ENCODE measurements around the gene PKP2. TPM values are rescaled to one million over a fixed set of nuclear protein-coding genes. Genes with fewer than 3 reads are reported as not detected.

Gene PKP2
- total and polyA plus RNA-seq, 9 of the 15 experiments (the other 6 are each of a cell fraction or from before 2014, with no cell fraction given): 1.6 to 4.2 (median 2.8) TPM

DNA sequence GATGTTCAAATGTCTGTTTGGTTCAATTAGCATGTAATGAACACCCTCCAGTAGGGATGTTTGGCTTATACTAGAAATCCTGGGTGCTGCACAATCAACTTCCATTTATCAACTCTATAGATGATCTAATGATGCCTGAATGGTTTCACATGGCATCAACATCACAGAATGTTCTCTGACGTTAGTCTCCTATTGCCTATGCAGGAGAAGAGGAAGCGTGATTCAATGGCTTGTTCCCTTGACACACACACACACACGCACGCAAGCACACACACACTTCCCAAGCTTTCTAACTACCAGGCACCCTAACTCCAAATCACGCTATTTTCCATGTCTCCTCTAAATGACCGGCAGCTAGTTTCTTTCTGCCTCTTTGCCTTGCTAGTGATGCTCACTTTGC is 49.3 kb downstream of the PKP2 start:
- no peak overlapping the region for H3K4me3 ChIP-seq
- intact Hi-C loops (cut with micrococcal nuclease): no loop called here
- ATAC-seq (no peak), FAIRE-seq (no peak), DNase-seq (ENCODE audit: extremely low read depth in 1 of 4, low spot score in 3 of 4) (no peak)
- H3K4me1 ChIP-seq (replicated peaks in 1 of 2; ENCODE audit: control insufficient read depth in 2 of 2, insufficient read depth in 2 of 2, low read length in 2 of 2): no peaks in the 10 kb centered on the region
- H3K27ac ChIP-seq (ENCODE audit: extremely low read depth, low read depth, low read length): no peak overlapping the region
- H2AFZ ChIP-seq (ENCODE audit: low read depth, low read length): no peak overlapping the region
- no peak overlapping the region for H3K4me2 ChIP-seq (ENCODE audit: insufficient read depth, low read length)
- no peaks in the 10 kb centered on the region for H3K9me3 ChIP-seq (replicated peaks; ENCODE audit: control insufficient read depth, insufficient read depth, low read depth, low read length)
- no peak overlapping the region for H3K9ac ChIP-seq (ENCODE audit: insufficient read depth in 1 of 2, low read depth in 2 of 2, low read length in 2 of 2)
- H3K79me2 ChIP-seq (ENCODE audit: control insufficient read depth, insufficient read depth, low read length): no peaks in the 10 kb centered on the region
- no peaks in the 10 kb centered on the region for H3K9me1 ChIP-seq (ENCODE audit: control insufficient read depth, insufficient read depth, low read length)
- no peak for TF ChIP-seq NRF1 (conservative IDR thresholded peaks at IDR 0.05 in 1 of 2, IDR thresholded peaks at IDR 0.05 in 1 of 2)
- BruUV-seq (replicated peaks): no TSS peak
- in situ Hi-C loops (cut with MboI): no loop called here
- no peaks in the 10 kb centered on the region for H3K36me3 ChIP-seq (ENCODE audit: control insufficient read depth, insufficient read depth, low read length)
- H3K27me3 ChIP-seq (ENCODE audit: control insufficient read depth in 2 of 2, insufficient read depth in 2 of 2, low read length in 2 of 2): no peaks in the 10 kb centered on the region; a peak in 1 of 5 replicates
- no peaks in the 10 kb centered on the region for H4K20me1 ChIP-seq (replicated peaks; ENCODE audit: control insufficient read depth, insufficient read depth, low read length)
- WGBS (ENCODE audit: insufficient coverage, low coverage, missing lambda C conversion rate): 21% methylated on average over 6 of the region's 6 CpGs
- ChIA-PET CTCF (ENCODE audit: low intra/inter-chr PET ratio) (no interaction called here), POLR2A (interaction anchor here (0.7 kb wide), 1 partner anchor 47 kb away, joined by 3 read pairs; no protein-coding TSS in a partner anchor)

DNA sequence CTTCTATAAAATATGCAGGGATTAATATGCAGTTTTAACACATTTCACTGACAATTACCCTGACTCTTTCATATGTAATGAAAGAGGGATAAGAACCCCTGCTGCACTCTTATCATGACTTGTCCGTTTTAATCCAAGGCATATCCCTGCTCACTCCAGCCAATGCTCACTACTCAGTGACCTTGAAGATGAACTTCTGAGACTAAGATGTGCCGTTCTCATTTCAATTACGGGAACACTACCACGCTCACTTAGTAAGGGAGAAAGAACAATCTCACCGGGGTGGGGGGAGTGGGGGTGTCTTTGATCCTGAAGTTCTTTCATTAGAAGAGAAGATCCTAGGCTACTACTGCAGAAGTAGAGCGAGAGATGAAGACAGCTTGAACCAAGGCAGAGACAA is 50.5 kb downstream of the PKP2 start:
- intact Hi-C loops (cut with micrococcal nuclease): no loop called here
- 29% methylated on average over 6 of the region's 6 CpGs for WGBS (ENCODE audit: insufficient coverage, low coverage, missing lambda C conversion rate)
- no peaks in the 10 kb centered on the region for H3K4me1 ChIP-seq (replicated peaks in 1 of 2; ENCODE audit: control insufficient read depth in 2 of 2, insufficient read depth in 2 of 2, low read length in 2 of 2)
- no peaks in the 10 kb centered on the region; a peak in 1 of 5 replicates for H3K27me3 ChIP-seq (ENCODE audit: control insufficient read depth in 2 of 2, insufficient read depth in 2 of 2, low read length in 2 of 2)
- no peak for FAIRE-seq
- H2AFZ ChIP-seq (ENCODE audit: low read depth, low read length): no peak overlapping the region
- no peaks in the 10 kb centered on the region for H3K36me3 ChIP-seq (ENCODE audit: control insufficient read depth, insufficient read depth, low read length)
- H4K20me1 ChIP-seq (replicated peaks; ENCODE audit: control insufficient read depth, insufficient read depth, low read length): no peaks in the 10 kb centered on the region
- H3K9ac ChIP-seq (ENCODE audit: insufficient read depth in 1 of 2, low read depth in 2 of 2, low read length in 2 of 2): no peak overlapping the region
- BruUV-seq (replicated peaks): no TSS peak
- ChIA-PET CTCF (ENCODE audit: low intra/inter-chr PET ratio) (no interaction called here), POLR2A (no interaction called here)
- in situ Hi-C loops (cut with MboI): no loop called here
- no peak overlapping the region for H3K4me3 ChIP-seq
- H3K4me2 ChIP-seq (ENCODE audit: insufficient read depth, low read length): no peak overlapping the region
- H3K9me1 ChIP-seq (ENCODE audit: control insufficient read depth, insufficient read depth, low read length): no peaks in the 10 kb centered on the region
- no peak for DNase-seq (ENCODE audit: extremely low read depth in 1 of 4, low spot score in 3 of 4)
- no peaks in the 10 kb centered on the region for H3K9me3 ChIP-seq (replicated peaks; ENCODE audit: control insufficient read depth, insufficient read depth, low read depth, low read length)
- ATAC-seq: no peak
- no peak overlapping the region for H3K27ac ChIP-seq (ENCODE audit: extremely low read depth, low read depth, low read length)
- no peaks in the 10 kb centered on the region for H3K79me2 ChIP-seq (ENCODE audit: control insufficient read depth, insufficient read depth, low read length)
- TF ChIP-seq FOXJ3 (CRISPR knock-in tag; IDR thresholded peaks at IDR 0.05) (no peak), NCOA1 (IDR thresholded peaks at IDR 0.05; ENCODE audit: low read depth) (no peak), ZNF79 (CRISPR knock-in tag; IDR thresholded peaks at IDR 0.05; ENCODE audit: low read depth) (no peak), ZBED1 (IDR thresholded peaks at IDR 0.05) (no peak), CTBP1 (IDR thresholded peaks at IDR 0.05; ENCODE audit: borderline replicate concordance) (no peak)
- TF ChIP-seq, protein P1, sequence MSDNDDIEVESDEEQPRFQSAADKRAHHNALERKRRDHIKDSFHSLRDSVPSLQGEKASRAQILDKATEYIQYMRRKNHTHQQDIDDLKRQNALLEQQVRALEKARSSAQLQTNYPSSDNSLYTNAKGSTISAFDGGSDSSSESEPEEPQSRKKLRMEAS (CRISPR knock-in tag; IDR thresholded peaks at IDR 0.05): no peak
- TF ChIP-seq, protein P2, sequence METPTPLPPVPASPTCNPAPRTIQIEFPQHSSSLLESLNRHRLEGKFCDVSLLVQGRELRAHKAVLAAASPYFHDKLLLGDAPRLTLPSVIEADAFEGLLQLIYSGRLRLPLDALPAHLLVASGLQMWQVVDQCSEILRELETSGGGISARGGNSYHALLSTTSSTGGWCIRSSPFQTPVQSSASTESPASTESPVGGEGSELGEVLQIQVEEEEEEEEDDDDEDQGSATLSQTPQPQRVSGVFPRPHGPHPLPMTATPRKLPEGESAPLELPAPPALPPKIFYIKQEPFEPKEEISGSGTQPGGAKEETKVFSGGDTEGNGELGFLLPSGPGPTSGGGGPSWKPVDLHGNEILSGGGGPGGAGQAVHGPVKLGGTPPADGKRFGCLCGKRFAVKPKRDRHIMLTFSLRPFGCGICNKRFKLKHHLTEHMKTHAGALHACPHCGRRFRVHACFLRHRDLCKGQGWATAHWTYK (CRISPR knock-in tag; IDR thresholded peaks at IDR 0.05): no peak
- TF ChIP-seq, protein P3, sequence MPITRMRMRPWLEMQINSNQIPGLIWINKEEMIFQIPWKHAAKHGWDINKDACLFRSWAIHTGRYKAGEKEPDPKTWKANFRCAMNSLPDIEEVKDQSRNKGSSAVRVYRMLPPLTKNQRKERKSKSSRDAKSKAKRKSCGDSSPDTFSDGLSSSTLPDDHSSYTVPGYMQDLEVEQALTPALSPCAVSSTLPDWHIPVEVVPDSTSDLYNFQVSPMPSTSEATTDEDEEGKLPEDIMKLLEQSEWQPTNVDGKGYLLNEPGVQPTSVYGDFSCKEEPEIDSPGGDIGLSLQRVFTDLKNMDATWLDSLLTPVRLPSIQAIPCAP (CRISPR knock-in tag; IDR thresholded peaks at IDR 0.05; ENCODE audit: borderline replicate concordance): no peak
- TF ChIP-seq, protein P4, sequence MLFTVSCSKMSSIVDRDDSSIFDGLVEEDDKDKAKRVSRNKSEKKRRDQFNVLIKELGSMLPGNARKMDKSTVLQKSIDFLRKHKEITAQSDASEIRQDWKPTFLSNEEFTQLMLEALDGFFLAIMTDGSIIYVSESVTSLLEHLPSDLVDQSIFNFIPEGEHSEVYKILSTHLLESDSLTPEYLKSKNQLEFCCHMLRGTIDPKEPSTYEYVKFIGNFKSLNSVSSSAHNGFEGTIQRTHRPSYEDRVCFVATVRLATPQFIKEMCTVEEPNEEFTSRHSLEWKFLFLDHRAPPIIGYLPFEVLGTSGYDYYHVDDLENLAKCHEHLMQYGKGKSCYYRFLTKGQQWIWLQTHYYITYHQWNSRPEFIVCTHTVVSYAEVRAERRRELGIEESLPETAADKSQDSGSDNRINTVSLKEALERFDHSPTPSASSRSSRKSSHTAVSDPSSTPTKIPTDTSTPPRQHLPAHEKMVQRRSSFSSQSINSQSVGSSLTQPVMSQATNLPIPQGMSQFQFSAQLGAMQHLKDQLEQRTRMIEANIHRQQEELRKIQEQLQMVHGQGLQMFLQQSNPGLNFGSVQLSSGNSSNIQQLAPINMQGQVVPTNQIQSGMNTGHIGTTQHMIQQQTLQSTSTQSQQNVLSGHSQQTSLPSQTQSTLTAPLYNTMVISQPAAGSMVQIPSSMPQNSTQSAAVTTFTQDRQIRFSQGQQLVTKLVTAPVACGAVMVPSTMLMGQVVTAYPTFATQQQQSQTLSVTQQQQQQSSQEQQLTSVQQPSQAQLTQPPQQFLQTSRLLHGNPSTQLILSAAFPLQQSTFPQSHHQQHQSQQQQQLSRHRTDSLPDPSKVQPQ (CRISPR knock-in tag; IDR thresholded peaks at IDR 0.05; ENCODE audit: borderline replicate concordance): no peak
- TF ChIP-seq, protein P5, sequence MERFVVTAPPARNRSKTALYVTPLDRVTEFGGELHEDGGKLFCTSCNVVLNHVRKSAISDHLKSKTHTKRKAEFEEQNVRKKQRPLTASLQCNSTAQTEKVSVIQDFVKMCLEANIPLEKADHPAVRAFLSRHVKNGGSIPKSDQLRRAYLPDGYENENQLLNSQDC (CRISPR knock-in tag; IDR thresholded peaks at IDR 0.05): no peak
